ENCODE measurements around the gene JAGN1. TPM values are rescaled to one million over a fixed set of nuclear protein-coding genes. Genes with fewer than 3 reads are reported as not detected.
"Not testable (repeated sequence)": the region's sequence is repeated elsewhere in the genome, so short reads cannot be mapped to it uniquely, and the experiment has no call there.

Gene JAGN1
- polyA plus RNA-seq, 1 of the 3 experiments (the other 2 are of a cell fraction): 41.6 TPM

- no peak for TF ChIP-seq TAF1 (IDR thresholded peaks at IDR 0.05; ENCODE audit: borderline replicate concordance, low read depth, low read length)
- no peak for TF ChIP-seq CTCF (IDR thresholded peaks at IDR 0.05)
These were observed 3.3 kb downstream of the JAGN1 start (continued) for GRCh38 chr3:9893739-9894138.

GRCh38 chr3:9895715-9896114, 5.3 kb downstream of the JAGN1 start:
- H3K4me3 ChIP-seq (ENCODE audit: low read depth in 2 of 2, low read length in 1 of 2); H4K20me1 ChIP-seq (ENCODE audit: insufficient read depth); H3K9me3 ChIP-seq; CTCF ChIA-PET; H3K9ac ChIP-seq; H3K27me3 ChIP-seq (ENCODE audit: insufficient read depth); H3K27ac ChIP-seq (ENCODE audit: low read depth in 2 of 2, low read length in 1 of 2); DNase-seq; H3K4me2 ChIP-seq; H3K9me2 ChIP-seq; H2AFZ ChIP-seq (ENCODE audit: low read depth): not testable (repeated sequence)
- Histone ChIP-seq H3K36me3 (replicated peaks in 1 of 2; ENCODE audit: control insufficient read depth in 1 of 2, insufficient read depth in 2 of 2, low read length in 1 of 2) (peaks cover 23 to 25% of the 10 kb centered on the region in 2 experiments), H3F3A (replicated peaks; ENCODE audit: insufficient read depth) (peaks cover 31% of the 10 kb centered on the region), H3K4me1 (ENCODE audit: control insufficient read depth in 1 of 2, insufficient read depth in 2 of 2, low read depth in 1 of 2, low read length in 1 of 2) (peaks cover 0 to 13% of the 10 kb centered on the region in 2 experiments; a peak in 2 of 4 replicates), H3K79me2 (ENCODE audit: insufficient read depth) (peaks cover 51% of the 10 kb centered on the region)
- POLR2A ChIA-PET: interaction anchor here (0.6 to 0.9 kb wide), 2 partner anchors 15 to 38 kb away, joined by 3 read pairs; partner anchors contain the start of gene CRELD1
- WGBS (ENCODE audit: low lambda C conversion rate): 99% methylated on average over 3 of the region's 3 CpGs

GRCh38 chr3:9896755-9897407, 6.5 kb downstream of the JAGN1 start:
- H3K9me3 ChIP-seq; H3K4me2 ChIP-seq; H2AFZ ChIP-seq (ENCODE audit: low read depth); DNase-seq; H3K9me2 ChIP-seq; H3K4me1 ChIP-seq (ENCODE audit: control insufficient read depth in 1 of 2, insufficient read depth in 2 of 2, low read depth in 1 of 2, low read length in 1 of 2); H3K27ac ChIP-seq (ENCODE audit: low read depth in 2 of 2, low read length in 1 of 2); H3K4me3 ChIP-seq (ENCODE audit: low read depth in 2 of 2, low read length in 1 of 2); POLR2A ChIA-PET; H3K9ac ChIP-seq; H3K27me3 ChIP-seq (ENCODE audit: insufficient read depth); H4K20me1 ChIP-seq (ENCODE audit: insufficient read depth): not testable (repeated sequence)
- H3K36me3 ChIP-seq (replicated peaks in 1 of 2; ENCODE audit: control insufficient read depth in 1 of 2, insufficient read depth in 2 of 2, low read length in 1 of 2): peaks cover 23 to 25% of the 10 kb centered on the region in 2 experiments
- CTCF ChIA-PET: interaction anchor here (0.7 kb wide), 1 partner anchor 50 kb away, joined by 3 read pairs; no protein-coding TSS in a partner anchor
- H3K79me2 ChIP-seq (ENCODE audit: insufficient read depth): peaks cover 40% of the 10 kb centered on the region
- H3F3A ChIP-seq (replicated peaks; ENCODE audit: insufficient read depth): peaks cover 28% of the 10 kb centered on the region
- 93% methylated on average over 10 of the region's 10 CpGs for WGBS (ENCODE audit: low lambda C conversion rate)

GRCh38 chr3:9897408-9898372, 7.3 kb downstream of the JAGN1 start:
- Histone ChIP-seq H3K36me3 (replicated peaks in 1 of 2; ENCODE audit: control insufficient read depth in 1 of 2, insufficient read depth in 2 of 2, low read length in 1 of 2) (peaks cover 19 to 25% of the 10 kb centered on the region in 2 experiments), H3K9ac (no peak overlapping the region), H3K4me3 (ENCODE audit: low read depth in 2 of 2, low read length in 1 of 2) (no peak overlapping the region), H3K27ac (ENCODE audit: low read depth in 2 of 2, low read length in 1 of 2) (peak overlapping the region; percentile 5 to 8; a peak in 2 of 4 replicates), H3K4me2 (no peak overlapping the region), H3K4me1 (ENCODE audit: control insufficient read depth in 1 of 2, insufficient read depth in 2 of 2, low read depth in 1 of 2, low read length in 1 of 2) (peaks cover 4 to 9% of the 10 kb centered on the region in 2 experiments; a peak in 2 of 4 replicates), H3K27me3 (ENCODE audit: insufficient read depth) (no peaks in the 10 kb centered on the region), H3K9me3 (no peaks in the 10 kb centered on the region), H2AFZ (ENCODE audit: low read depth) (no peak overlapping the region), H3F3A (replicated peaks; ENCODE audit: insufficient read depth) (peaks cover 25% of the 10 kb centered on the region), H3K79me2 (ENCODE audit: insufficient read depth) (peaks cover 31% of the 10 kb centered on the region), H3K9me2 (no peaks in the 10 kb centered on the region), H4K20me1 (ENCODE audit: insufficient read depth) (peaks cover 7% of the 10 kb centered on the region; the same call in 1 of the 2 replicates)
- no peak for DNase-seq
- ChIA-PET POLR2A (no interaction called here), CTCF (interaction anchor here (0.6 to 0.7 kb wide), 2 partner anchors 44 to 51 kb away, joined by 3 read pairs; no protein-coding TSS in a partner anchor)
- 64% methylated on average over 4 of the region's 4 CpGs for WGBS (ENCODE audit: low lambda C conversion rate)
- TF ChIP-seq TCF12 (IDR thresholded peaks at IDR 0.05): peak; percentile 55
- peak; percentile 44; the same call in 1 of the 2 replicates for TF ChIP-seq YY1 (IDR thresholded peaks at IDR 0.05; ENCODE audit: low read depth)
- TF ChIP-seq NRF1 (IDR thresholded peaks at IDR 0.05; ENCODE audit: low read depth, low read length): peak; percentile 36
- peak; percentile 88 for TF ChIP-seq PBX3 (IDR thresholded peaks at IDR 0.05)
- peak; percentile 66 for TF ChIP-seq NFIC (IDR thresholded peaks at IDR 0.05; ENCODE audit: borderline replicate concordance)
- no peak for TF ChIP-seq EZH2phosphoT487 (IDR thresholded peaks at IDR 0.05; ENCODE audit: borderline replicate concordance, low read depth)
- no peak for TF ChIP-seq FOXJ3 (CRISPR knock-in tag; IDR thresholded peaks at IDR 0.05)
